ENCODE results near the gene NFATC2.

DNA sequence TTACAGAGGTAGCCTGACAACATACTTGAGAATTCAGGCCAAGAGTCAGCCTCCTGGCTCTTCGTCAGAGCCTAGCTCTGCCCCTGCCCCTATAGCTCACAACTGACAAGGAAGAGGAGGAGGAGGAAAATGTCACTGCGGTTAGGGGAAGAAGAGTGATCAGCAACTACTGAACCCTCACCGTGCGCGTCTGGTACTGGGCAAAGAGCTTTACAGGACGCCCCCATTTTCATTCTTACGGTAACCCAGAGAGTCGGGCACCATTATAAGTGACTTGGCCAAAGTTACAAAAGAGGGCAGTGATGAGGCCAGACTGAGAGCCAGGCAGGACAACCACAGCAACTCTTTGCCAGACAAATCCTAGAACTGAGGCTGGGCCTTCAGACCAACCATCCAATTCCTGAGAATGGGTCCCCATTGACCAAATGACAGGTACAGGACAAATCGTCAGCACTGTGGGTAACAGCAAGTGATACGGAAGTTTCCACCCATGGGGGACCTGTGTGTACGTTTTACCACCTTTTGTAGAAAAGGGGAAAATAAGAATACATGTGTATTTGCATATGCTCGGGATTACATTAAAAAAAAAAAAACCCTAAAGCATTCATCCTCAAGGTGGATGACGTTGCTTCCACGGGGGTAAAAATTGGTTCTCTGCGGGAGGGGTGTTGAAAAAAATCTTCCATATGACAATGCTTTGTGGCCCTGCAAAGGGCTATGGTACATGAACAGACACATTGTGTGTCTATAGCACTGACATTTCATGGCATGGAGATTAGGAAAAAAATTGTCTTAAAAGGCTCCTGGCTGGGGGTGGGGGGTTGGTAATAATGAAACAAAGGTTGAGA is 118.0 kb downstream of the NFATC2 start:
- TF ChIP-seq, protein P1, sequence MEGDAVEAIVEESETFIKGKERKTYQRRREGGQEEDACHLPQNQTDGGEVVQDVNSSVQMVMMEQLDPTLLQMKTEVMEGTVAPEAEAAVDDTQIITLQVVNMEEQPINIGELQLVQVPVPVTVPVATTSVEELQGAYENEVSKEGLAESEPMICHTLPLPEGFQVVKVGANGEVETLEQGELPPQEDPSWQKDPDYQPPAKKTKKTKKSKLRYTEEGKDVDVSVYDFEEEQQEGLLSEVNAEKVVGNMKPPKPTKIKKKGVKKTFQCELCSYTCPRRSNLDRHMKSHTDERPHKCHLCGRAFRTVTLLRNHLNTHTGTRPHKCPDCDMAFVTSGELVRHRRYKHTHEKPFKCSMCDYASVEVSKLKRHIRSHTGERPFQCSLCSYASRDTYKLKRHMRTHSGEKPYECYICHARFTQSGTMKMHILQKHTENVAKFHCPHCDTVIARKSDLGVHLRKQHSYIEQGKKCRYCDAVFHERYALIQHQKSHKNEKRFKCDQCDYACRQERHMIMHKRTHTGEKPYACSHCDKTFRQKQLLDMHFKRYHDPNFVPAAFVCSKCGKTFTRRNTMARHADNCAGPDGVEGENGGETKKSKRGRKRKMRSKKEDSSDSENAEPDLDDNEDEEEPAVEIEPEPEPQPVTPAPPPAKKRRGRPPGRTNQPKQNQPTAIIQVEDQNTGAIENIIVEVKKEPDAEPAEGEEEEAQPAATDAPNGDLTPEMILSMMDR (IDR thresholded peaks at IDR 0.05) = no peak
- TF ChIP-seq POLR2A (IDR thresholded peaks at IDR 0.05) = no peak
